Measurements from ENCODE around the gene MRPL14. TPM values are rescaled to one million over a fixed set of nuclear protein-coding genes. Genes with fewer than 3 reads are reported as not detected.
"Not testable (repeated sequence)": the region's sequence is repeated elsewhere in the genome, so short reads cannot be mapped to it uniquely, and the experiment has no call there.

MRPL14 gene
- total RNA-seq, 6 experiments from 2014 or later: 50.9 to 64.2 (median 56.0) TPM

GRCh38 chr6:44149369-44150012 is 22.2 kb upstream of the MRPL14 start:
- Mint-ChIP-seq H3K27ac (no peak overlapping the region), H3K27me3 (ENCODE audit: insufficient read depth) (peaks cover 7% of the 10 kb centered on the region), H3K36me3 (ENCODE audit: low read depth) (peaks cover 15% of the 10 kb centered on the region), H3K4me1 (ENCODE audit: low read depth) (no peaks in the 10 kb centered on the region), H3K4me3 (no peak overlapping the region), H3K9me3 (no peaks in the 10 kb centered on the region)
- DNase-seq: no peak
- TF ChIP-seq CTCF (IDR thresholded peaks at IDR 0.05): no peak

- Mint-ChIP-seq H3K4me3 (no peak overlapping the region), H3K36me3 (ENCODE audit: low read depth) (peaks cover 24% of the 10 kb centered on the region), H3K9me3 (no peaks in the 10 kb centered on the region), H3K4me1 (ENCODE audit: low read depth) (no peaks in the 10 kb centered on the region), H3K27me3 (ENCODE audit: insufficient read depth) (peaks cover 6% of the 10 kb centered on the region), H3K27ac (no peak overlapping the region)
- no peak for TF ChIP-seq CTCF (IDR thresholded peaks at IDR 0.05)
- no peak for DNase-seq
Measured at GRCh38 chr6:44148306-44148705, 21.1 kb upstream of the MRPL14 start.

- no peaks in the 10 kb centered on the region for H3K4me1 Mint-ChIP-seq (ENCODE audit: low read depth)
- peaks cover 4% of the 10 kb centered on the region; the same call in 1 of the 2 replicates for H3K27me3 Mint-ChIP-seq (ENCODE audit: insufficient read depth)
- no peak for TF ChIP-seq CTCF (IDR thresholded peaks at IDR 0.05)
- no peaks in the 10 kb centered on the region for H3K9me3 Mint-ChIP-seq
- no peak overlapping the region for H3K27ac Mint-ChIP-seq
- peaks cover 25% of the 10 kb centered on the region for H3K36me3 Mint-ChIP-seq (ENCODE audit: low read depth)
- no peak for DNase-seq
- no peak overlapping the region for H3K4me3 Mint-ChIP-seq
Measured at GRCh38 chr6:44147256-44147655, 20.0 kb upstream of the MRPL14 start.

GRCh38 chr6:44146685-44147084 is 19.4 kb upstream of the MRPL14 start:
- H3K27me3 Mint-ChIP-seq (ENCODE audit: insufficient read depth): peaks cover 4% of the 10 kb centered on the region; the same call in 1 of the 2 replicates
- H3K9me3 Mint-ChIP-seq: no peaks in the 10 kb centered on the region
- no peak for TF ChIP-seq CTCF (IDR thresholded peaks at IDR 0.05)

GRCh38 chr6:44145839-44146238 is 18.6 kb upstream of the MRPL14 start:
- no peak overlapping the region for H3K27ac Mint-ChIP-seq
- peaks cover 4% of the 10 kb centered on the region; the same call in 1 of the 2 replicates for H3K27me3 Mint-ChIP-seq (ENCODE audit: insufficient read depth)
- H3K4me3 Mint-ChIP-seq: no peak overlapping the region
- no peak for DNase-seq
- H3K36me3 Mint-ChIP-seq (ENCODE audit: low read depth): peaks cover 33% of the 10 kb centered on the region
- no peak for TF ChIP-seq CTCF (IDR thresholded peaks at IDR 0.05)
- no peaks in the 10 kb centered on the region for H3K4me1 Mint-ChIP-seq (ENCODE audit: low read depth)
- H3K9me3 Mint-ChIP-seq: no peaks in the 10 kb centered on the region

More at GRCh38 chr6:44146685-44147084, 19.4 kb upstream of the MRPL14 start:
- no peak for DNase-seq
- Mint-ChIP-seq H3K27ac (no peak overlapping the region), H3K36me3 (ENCODE audit: low read depth) (peaks cover 25% of the 10 kb centered on the region), H3K4me3 (no peak overlapping the region), H3K4me1 (ENCODE audit: low read depth) (no peaks in the 10 kb centered on the region)

GRCh38 chr6:44144536-44144935 is 17.3 kb upstream of the MRPL14 start:
- H3K4me3 Mint-ChIP-seq; H3K27me3 Mint-ChIP-seq (ENCODE audit: insufficient read depth); H3K9me3 Mint-ChIP-seq; DNase-seq; H3K4me1 Mint-ChIP-seq (ENCODE audit: low read depth); H3K27ac Mint-ChIP-seq: not testable (repeated sequence)
- peaks cover 33% of the 10 kb centered on the region for H3K36me3 Mint-ChIP-seq (ENCODE audit: low read depth)

All from HFFc6 (cell line).